HEK293 (cell line): ENCODE data around the gene UST.
"Not testable (repeated sequence)": the region's sequence is repeated elsewhere in the genome, so short reads cannot be mapped to it uniquely, and the experiment has no call there.

Experiments used
- CTCF ChIA-PET: fragments of 350-600 bp; formaldehyde crosslinking; extraction: SDS; loops from one replicate; lab custom pipeline; 2021; ENCODE audit warnings: antibody characterized with exemption; lab: Yijun Ruan, JAX
- POLR2A ChIA-PET: fragments of 300-600 bp; formaldehyde crosslinking; extraction: SDS; loops from one replicate; lab custom pipeline; 2020; ENCODE audit warnings: antibody characterized with exemption, inconsistent platforms; lab: Yijun Ruan, JAX
- H3K27ac ChIP-seq: fragments of 200-500 bp; sonication (Bioruptor generic); 2 replicates; pipeline ENCODE4 v1.5.1; 2014; ENCODE audit warnings: low read depth, low read length, control low read depth, inconsistent platforms; ENCODE audit errors: extremely low read depth
- H3K36me3 ChIP-seq, 2 experiments: fragments of 200-500 bp in 1 of 2; sonication (Bioruptor generic) in 1 of 2; 1 replicate in 1 of 2; 2 replicates in 1 of 2; pipeline ENCODE4 v1.5.1; 2014 to 2017; ENCODE audit warnings: inconsistent platforms in 2 of 2, low read length in 2 of 2; ENCODE audit not compliant: control insufficient read depth in 2 of 2, insufficient read depth in 1 of 2
- H3K4me1 ChIP-seq: fragments of 200-500 bp; sonication (Bioruptor generic); 2 replicates; pipeline ENCODE4 v1.5.1; 2014; ENCODE audit warnings: mild to moderate bottlenecking, low read length, inconsistent platforms; ENCODE audit not compliant: control insufficient read depth, insufficient read depth
- H3K4me3 ChIP-seq: 2 replicates; pipeline ENCODE4 v1.5.1; 2011; ENCODE audit warnings: low read depth, mild to moderate bottlenecking, control low read depth, low read length, moderate library complexity
- H3K9me3 ChIP-seq: fragments of 200-500 bp; sonication (Bioruptor generic); 2 replicates; pipeline ENCODE4 v1.5.1; 2014; ENCODE audit warnings: low read depth, low read length, inconsistent platforms; ENCODE audit not compliant: control insufficient read depth, insufficient read depth
- AEBP2 ChIP-seq: fragments of 450-650 bp; formaldehyde crosslinking; IDR thresholded peaks from 2 replicates; pipeline ENCODE4 v1.5.1; 2016; ENCODE audit warnings: missing biosample characterization, missing genetic modification characterization, borderline replicate concordance
- GFI1B ChIP-seq: fragments of 450-650 bp; formaldehyde crosslinking; IDR thresholded peaks from 2 replicates; pipeline ENCODE4 v1.5.1; 2016; ENCODE audit warnings: missing biosample characterization, missing genetic modification characterization
- HOXD13 ChIP-seq: sonication (generic); formaldehyde crosslinking; IDR thresholded peaks from 2 replicates; pipeline ENCODE4 v1.8.0; 2022; ENCODE audit warnings: missing genetic modification reagents, borderline replicate concordance
- INSM2 ChIP-seq: fragments of 450-650 bp; formaldehyde crosslinking; IDR thresholded peaks from 2 replicates; pipeline ENCODE4 v1.5.1; 2016; ENCODE audit warnings: missing biosample characterization, missing genetic modification characterization
- KLF10 ChIP-seq: fragments of 450-650 bp; IDR thresholded peaks from 2 replicates; pipeline ENCODE4 v1.5.1; 2018; ENCODE audit warnings: missing biosample characterization, mild to moderate bottlenecking, missing genetic modification characterization
- PBX3 ChIP-seq: sonication (generic); formaldehyde crosslinking; IDR thresholded peaks from 2 replicates; pipeline ENCODE4 v1.8.1; 2022; ENCODE audit warnings: mild to moderate bottlenecking, moderate library complexity, missing genetic modification reagents
- SCRT2 ChIP-seq: fragments of 450-650 bp; formaldehyde crosslinking; IDR thresholded peaks from 2 replicates; pipeline ENCODE4 v1.5.1; 2016; ENCODE audit warnings: missing biosample characterization, missing genetic modification characterization
- SP3 ChIP-seq: fragments of 450-650 bp; formaldehyde crosslinking; IDR thresholded peaks from 2 replicates; pipeline ENCODE4 v1.5.1; 2016; ENCODE audit warnings: missing biosample characterization, missing genetic modification characterization
- YY2 ChIP-seq: fragments of 450-650 bp; formaldehyde crosslinking; IDR thresholded peaks from 2 replicates; pipeline ENCODE4 v1.5.1; 2016; ENCODE audit warnings: missing biosample characterization, missing genetic modification characterization
- ZFP3 ChIP-seq: fragments of 450-650 bp; formaldehyde crosslinking; IDR thresholded peaks from 2 replicates; pipeline ENCODE4 v1.5.1; 2016; ENCODE audit warnings: low read depth, missing biosample characterization, missing genetic modification characterization
- ZIC2 ChIP-seq: fragments of 450-650 bp; formaldehyde crosslinking; IDR thresholded peaks from 2 replicates; pipeline ENCODE4 v1.5.1; 2016; ENCODE audit warnings: missing biosample characterization, missing genetic modification characterization
- ZNF146 ChIP-seq: fragments of 450-650 bp; formaldehyde crosslinking; IDR thresholded peaks from 2 replicates; pipeline ENCODE4 v1.5.1; 2016; ENCODE audit warnings: missing biosample characterization, missing genetic modification characterization
- ZNF184 ChIP-seq: fragments of 450-650 bp; IDR thresholded peaks from 2 replicates; pipeline ENCODE4 v1.5.1; 2018; ENCODE audit warnings: missing biosample characterization, mild to moderate bottlenecking, missing genetic modification characterization
- ZNF214 ChIP-seq: fragments of 450-650 bp; formaldehyde crosslinking; IDR thresholded peaks from 2 replicates; pipeline ENCODE4 v1.5.1; 2017; ENCODE audit warnings: missing biosample characterization, mild to moderate bottlenecking, missing genetic modification characterization, borderline replicate concordance
- ZNF221 ChIP-seq: fragments of 450-650 bp; formaldehyde crosslinking; IDR thresholded peaks from 2 replicates; pipeline ENCODE4 v1.5.1; 2017; ENCODE audit warnings: missing biosample characterization, missing genetic modification characterization, borderline replicate concordance
- ZNF239 ChIP-seq: fragments of 450-650 bp; formaldehyde crosslinking; IDR thresholded peaks from 2 replicates; pipeline ENCODE4 v1.5.1; 2016; ENCODE audit warnings: missing biosample characterization, missing genetic modification characterization
- ZNF398 ChIP-seq: fragments of 450-650 bp; formaldehyde crosslinking; IDR thresholded peaks from 2 replicates; pipeline ENCODE4 v1.5.1; 2017; ENCODE audit warnings: missing biosample characterization, missing genetic modification characterization
- ZNF513 ChIP-seq: fragments of 450-650 bp; IDR thresholded peaks from 2 replicates; pipeline ENCODE4 v1.5.1; 2018; ENCODE audit warnings: missing biosample characterization, missing genetic modification characterization
- ZNF549 ChIP-seq: fragments of 450-650 bp; IDR thresholded peaks from 2 replicates; pipeline ENCODE4 v1.5.1; 2018; ENCODE audit warnings: missing biosample characterization, missing genetic modification characterization, mild to moderate bottlenecking, inconsistent platforms, moderate library complexity
- ZNF580 ChIP-seq: fragments of 450-650 bp; formaldehyde crosslinking; IDR thresholded peaks from 2 replicates; pipeline ENCODE4 v1.5.1; 2016; ENCODE audit warnings: missing biosample characterization, missing genetic modification characterization
- ZNF623 ChIP-seq: fragments of 450-650 bp; formaldehyde crosslinking; IDR thresholded peaks from 2 replicates; pipeline ENCODE4 v1.5.1; 2016; ENCODE audit warnings: missing biosample characterization, missing genetic modification characterization
- ZNF629 ChIP-seq: fragments of 450-650 bp; formaldehyde crosslinking; IDR thresholded peaks from 2 replicates; pipeline ENCODE4 v1.5.1; 2017; ENCODE audit warnings: missing biosample characterization, missing genetic modification characterization
- ZNF791 ChIP-seq: fragments of 450-650 bp; formaldehyde crosslinking; IDR thresholded peaks from 2 replicates; pipeline ENCODE4 v1.5.1; 2016; ENCODE audit warnings: missing biosample characterization, missing genetic modification characterization
- ZNF792 ChIP-seq: fragments of 450-650 bp; formaldehyde crosslinking; IDR thresholded peaks from 2 replicates; pipeline ENCODE4 v1.5.1; 2016; ENCODE audit warnings: missing biosample characterization, missing genetic modification characterization
- ZSCAN16 ChIP-seq: fragments of 450-650 bp; formaldehyde crosslinking; IDR thresholded peaks from 2 replicates; pipeline ENCODE4 v1.5.1; 2016; ENCODE audit warnings: missing biosample characterization, missing genetic modification characterization

UST gene

GRCh38 chr6:148852688-148853087, 105.9 kb downstream of the UST start:
- Histone ChIP-seq H3K4me3 (no peak overlapping the region), H3K9me3 (no peaks in the 10 kb centered on the region), H3K4me1 (peaks cover 6% of the 10 kb centered on the region; the same call in 1 of the 2 replicates), H3K36me3 (no peaks in the 10 kb centered on the region), H3K27ac (no peak overlapping the region)
- ChIA-PET CTCF (interaction anchor here (0.7 kb wide), 1 partner anchor 440 kb away, joined by 3 read pairs; no protein-coding TSS in a partner anchor), POLR2A (no interaction called here)
- TF ChIP-seq SCRT2 (peak; percentile 21; the same call in 1 of the 2 replicates), ZNF184 (tag by site-specific recombination) (no peak), ZNF792 (tag by site-specific recombination) (no peak), HOXD13 (CRISPR knock-in tag) (no peak), ZIC2 (no peak)

- TF ChIP-seq ZNF146 (peak; percentile 91), ZNF580 (0 out of 2 replicates have a peak, but pooled peaks have one; percentile 70)
- H3K27ac ChIP-seq, H3K9me3 ChIP-seq, H3K4me1 ChIP-seq, POLR2A ChIA-PET, H3K4me3 ChIP-seq, H3K36me3 ChIP-seq: not testable (repeated sequence)
- CTCF ChIA-PET: interaction anchor here (0.7 kb wide), 1 partner anchor 440 kb away, joined by 3 read pairs; no protein-coding TSS in a partner anchor
These were observed 106.3 kb downstream of the UST start for GRCh38 chr6:148853113-148853512.

- H3K9me3 ChIP-seq: no peaks in the 10 kb centered on the region
- H3K27ac ChIP-seq: no peak overlapping the region
- no peaks in the 10 kb centered on the region for H3K36me3 ChIP-seq
- POLR2A ChIA-PET: no interaction called here
- peaks cover 6% of the 10 kb centered on the region; the same call in 1 of the 2 replicates for H3K4me1 ChIP-seq
- CTCF ChIA-PET: no interaction called here
- no peak overlapping the region for H3K4me3 ChIP-seq
- no peak for TF ChIP-seq KLF10 (tag by site-specific recombination)
- no peak for TF ChIP-seq ZNF398 (tag by site-specific recombination)
- TF ChIP-seq INSM2 (tag by site-specific recombination): no peak
- TF ChIP-seq YY2: no peak
- TF ChIP-seq ZNF629 (tag by site-specific recombination): no peak
- TF ChIP-seq SP3 (tag by site-specific recombination): no peak
- TF ChIP-seq ZNF791: no peak
- TF ChIP-seq ZNF549 (tag by site-specific recombination): no peak
- TF ChIP-seq ZSCAN16 (tag by site-specific recombination): no peak
- TF ChIP-seq ZNF214 (tag by site-specific recombination): no peak
- TF ChIP-seq ZNF239 (tag by site-specific recombination): no peak
- no peak for TF ChIP-seq ZNF513 (tag by site-specific recombination)
- no peak for TF ChIP-seq ZNF184 (tag by site-specific recombination)
- TF ChIP-seq ZFP3 (tag by site-specific recombination): no peak
- no peak for TF ChIP-seq ZNF623 (tag by site-specific recombination)
- TF ChIP-seq ZNF221 (tag by site-specific recombination): no peak
- TF ChIP-seq PBX3 (CRISPR knock-in tag): no peak
- no peak for TF ChIP-seq GFI1B
- no peak for TF ChIP-seq AEBP2 (tag by site-specific recombination)
These were observed 107.3 kb downstream of the UST start for GRCh38 chr6:148854096-148854495.
